Peyer's patch (tissue), 4 donors: ENCODE data around the gene HECTD4. TPM values are rescaled to one million over a fixed set of nuclear protein-coding genes. Genes with fewer than 3 reads are reported as not detected.
"Not testable (repeated sequence)": the region's sequence is repeated elsewhere in the genome, so short reads cannot be mapped to it uniquely, and the experiment has no call there.

ENCODE experiments used
- DNase-seq, 3 donors: peaks; one replicate each; pipeline ENCODE4 v3.0.0-alpha.2; 2017 to 2019
- H3K27ac ChIP-seq, 4 donors: fragments of 200-600 bp; sonication (generic); one replicate each; pipeline ENCODE4 v1.5.1; 2016 to 2019
- H3K27me3 ChIP-seq, 2 donors: fragments of 200-600 bp; sonication (generic); one replicate each; pipeline ENCODE4 v1.5.1; 2019
- H3K36me3 ChIP-seq, 3 donors: fragments of 200-600 bp; sonication (generic); one replicate each; pipeline ENCODE4 v1.5.1; 2016 to 2019
- H3K4me1 ChIP-seq, 4 donors: fragments of 200-600 bp; sonication (generic); one replicate each; pipeline ENCODE4 v1.5.1; 2016 to 2019
- H3K4me3 ChIP-seq, 4 donors: fragments of 200-600 bp; sonication (generic); 1 replicate in 3 of 4; 2 replicates in 1 of 4; pipeline ENCODE4 v1.5.1; 2016 to 2019; ENCODE audit warnings: mild to moderate bottlenecking in 1 of 4
- H3K9me3 ChIP-seq, 4 donors: fragments of 200-600 bp; sonication (generic); one replicate each; pipeline ENCODE4 v1.5.1; 2016 to 2019; ENCODE audit warnings: mild to moderate bottlenecking in 1 of 4
- POLR2A ChIP-seq, 2 donors: fragments of 450-650 bp; IDR thresholded peaks; one replicate each; pipeline ENCODE4 v1.5.1; 2017; ENCODE audit warnings: antibody characterized with exemption in 2 of 2, mild to moderate bottlenecking in 2 of 2, moderate library complexity in 2 of 2
- total RNA-seq, 4 donors: library from RNA; depleted of rRNA; stranded (reverse); fragments of >200 nt; gene quantifications; one replicate each; pipeline ENCODE4 v1.1.0, GENCODE V29; 2016
- TF ChIP-seq, protein P1 (sequence below), 6 experiments: fragments of 450-650 bp in 4 of 6; fragments of 200-600 bp in 2 of 6; sonication (generic) in 1 of 6; IDR thresholded peaks; one replicate each; pipeline ENCODE4 v1.5.1; 2017 to 2019; ENCODE audit warnings: antibody characterized with exemption in 6 of 6, mild to moderate bottlenecking in 3 of 6, moderate library complexity in 1 of 6

The HECTD4 gene
- total RNA-seq, 4 donors from 2014 or later = 49.9 to 118 (median 87.3) TPM

DNA sequence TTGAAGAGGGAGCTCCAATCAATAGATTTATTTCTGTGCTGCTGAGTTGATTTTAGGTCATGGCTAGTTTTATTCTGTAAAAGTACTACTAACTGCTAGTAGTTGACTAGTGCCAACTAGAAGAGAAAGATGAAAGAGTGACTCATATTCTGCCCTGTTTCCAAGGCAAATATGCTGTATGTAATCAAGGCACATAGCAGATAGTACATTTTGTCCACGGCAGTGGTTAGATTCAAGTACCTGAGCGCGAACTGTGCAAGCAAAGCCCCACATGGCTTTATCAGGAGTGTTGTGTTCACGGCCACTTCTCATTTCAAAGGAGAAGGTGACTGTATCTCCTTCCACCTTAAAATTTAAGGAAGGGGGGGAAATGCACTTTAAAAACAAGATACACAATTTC, 130.0 kb downstream of the HECTD4 start:
- DNase-seq = no peak
- peaks cover 0 to 83% (median 0%) of the 10 kb centered on the region in 3 donors for H3K36me3 ChIP-seq
- no peaks in the 10 kb centered on the region for H3K4me1 ChIP-seq
- H3K27ac ChIP-seq = no peak overlapping the region
- no peak overlapping the region for H3K4me3 ChIP-seq
- TF ChIP-seq POLR2A (IDR thresholded peaks at IDR 0.05) = no peak
- H3K27me3 ChIP-seq = no peaks in the 10 kb centered on the region
- H3K9me3 ChIP-seq = no peaks in the 10 kb centered on the region

DNA sequence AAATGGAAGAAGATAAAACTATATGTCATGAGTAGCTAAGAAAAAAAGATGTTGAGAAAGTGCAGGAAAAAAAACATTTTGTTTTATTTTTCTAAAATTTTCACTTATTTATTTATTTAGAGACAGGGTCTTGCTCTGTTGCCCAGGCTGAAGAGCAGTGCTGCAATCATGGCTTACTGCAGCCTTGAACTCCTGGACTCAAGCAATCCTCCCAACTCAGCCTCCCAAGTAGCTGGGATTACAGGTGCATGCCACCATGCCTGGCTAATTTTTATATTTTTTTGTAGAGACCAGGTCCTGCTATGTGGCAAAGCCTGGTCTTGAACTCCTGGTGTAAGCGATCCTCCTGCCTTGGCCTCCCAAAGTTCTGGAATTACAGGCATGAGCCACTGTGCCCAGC, 137.3 kb downstream of the HECTD4 start:
- peaks cover 0 to 91% (median 2%) of the 10 kb centered on the region in 3 donors for H3K36me3 ChIP-seq
- H3K9me3 ChIP-seq, DNase-seq, H3K27me3 ChIP-seq, H3K4me3 ChIP-seq, H3K4me1 ChIP-seq, H3K27ac ChIP-seq: not testable (repeated sequence)

GRCh38 chr12:112243255-112244110, 138.7 kb downstream of the HECTD4 start:
- Histone ChIP-seq H3K4me3 (no peak overlapping the region), H3K27me3 (no peaks in the 10 kb centered on the region), H3K27ac (no peak overlapping the region), H3K36me3 (peaks cover 0 to 94% (median 10%) of the 10 kb centered on the region in 3 donors), H3K4me1 (no peaks in the 10 kb centered on the region), H3K9me3 (no peaks in the 10 kb centered on the region)
- DNase-seq = no peak
- TF ChIP-seq, protein P1, sequence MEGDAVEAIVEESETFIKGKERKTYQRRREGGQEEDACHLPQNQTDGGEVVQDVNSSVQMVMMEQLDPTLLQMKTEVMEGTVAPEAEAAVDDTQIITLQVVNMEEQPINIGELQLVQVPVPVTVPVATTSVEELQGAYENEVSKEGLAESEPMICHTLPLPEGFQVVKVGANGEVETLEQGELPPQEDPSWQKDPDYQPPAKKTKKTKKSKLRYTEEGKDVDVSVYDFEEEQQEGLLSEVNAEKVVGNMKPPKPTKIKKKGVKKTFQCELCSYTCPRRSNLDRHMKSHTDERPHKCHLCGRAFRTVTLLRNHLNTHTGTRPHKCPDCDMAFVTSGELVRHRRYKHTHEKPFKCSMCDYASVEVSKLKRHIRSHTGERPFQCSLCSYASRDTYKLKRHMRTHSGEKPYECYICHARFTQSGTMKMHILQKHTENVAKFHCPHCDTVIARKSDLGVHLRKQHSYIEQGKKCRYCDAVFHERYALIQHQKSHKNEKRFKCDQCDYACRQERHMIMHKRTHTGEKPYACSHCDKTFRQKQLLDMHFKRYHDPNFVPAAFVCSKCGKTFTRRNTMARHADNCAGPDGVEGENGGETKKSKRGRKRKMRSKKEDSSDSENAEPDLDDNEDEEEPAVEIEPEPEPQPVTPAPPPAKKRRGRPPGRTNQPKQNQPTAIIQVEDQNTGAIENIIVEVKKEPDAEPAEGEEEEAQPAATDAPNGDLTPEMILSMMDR (IDR thresholded peaks at IDR 0.05) = no peak
- no peak for TF ChIP-seq POLR2A (IDR thresholded peaks at IDR 0.05)

- H3K4me3 ChIP-seq = no peak overlapping the region
- no peaks in the 10 kb centered on the region for H3K4me1 ChIP-seq
- no peaks in the 10 kb centered on the region for H3K27me3 ChIP-seq
- H3K27ac ChIP-seq = no peak overlapping the region
- H3K36me3 ChIP-seq = peaks cover 0 to 97% (median 10%) of the 10 kb centered on the region in 3 donors
- no peaks in the 10 kb centered on the region for H3K9me3 ChIP-seq
- DNase-seq = no peak
- TF ChIP-seq, protein P1 (IDR thresholded peaks at IDR 0.05) = no peak
- TF ChIP-seq POLR2A (IDR thresholded peaks at IDR 0.05) = no peak
These were observed 141.1 kb downstream of the HECTD4 start for GRCh38 chr12:112241176-112241575.

DNA sequence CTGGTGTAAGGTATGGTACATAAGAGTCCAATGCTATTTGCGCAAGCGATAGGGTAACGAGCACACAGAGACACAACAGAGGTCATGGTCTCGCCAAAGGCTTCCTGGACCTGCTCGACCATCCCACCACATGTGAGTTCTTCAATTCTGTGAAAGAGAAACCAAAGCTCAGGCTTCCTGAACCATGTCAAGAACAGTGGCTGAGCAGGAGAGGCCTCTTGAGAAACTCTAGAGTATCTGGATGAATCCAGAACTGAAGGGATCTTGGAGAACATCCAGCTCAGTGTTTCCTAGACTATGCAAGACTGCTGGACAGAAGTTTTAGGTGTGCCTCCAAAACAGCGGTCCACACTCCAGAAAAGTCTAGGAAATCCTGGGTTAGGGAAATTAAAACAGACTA, 142.3 kb downstream of the HECTD4 start:
- no peak overlapping the region for H3K27ac ChIP-seq
- H3K27me3 ChIP-seq = no peaks in the 10 kb centered on the region
- peaks cover 0 to 97% (median 10%) of the 10 kb centered on the region in 3 donors for H3K36me3 ChIP-seq
- H3K4me1 ChIP-seq = no peaks in the 10 kb centered on the region
- no peak overlapping the region for H3K4me3 ChIP-seq
- no peak for DNase-seq
- TF ChIP-seq POLR2A (IDR thresholded peaks at IDR 0.05) = no peak
- TF ChIP-seq, protein P1 (IDR thresholded peaks at IDR 0.05) = no peak
- H3K9me3 ChIP-seq = no peaks in the 10 kb centered on the region

GRCh38 chr12:112239020-112239419, 143.2 kb downstream of the HECTD4 start:
- no peaks in the 10 kb centered on the region for H3K27me3 ChIP-seq
- H3K27ac ChIP-seq = no peak overlapping the region
- H3K4me3 ChIP-seq = no peak overlapping the region
- no peaks in the 10 kb centered on the region for H3K4me1 ChIP-seq
- TF ChIP-seq POLR2A (IDR thresholded peaks at IDR 0.05) = no peak
- TF ChIP-seq, protein P1 (IDR thresholded peaks at IDR 0.05) = no peak
- no peak for DNase-seq
- no peaks in the 10 kb centered on the region for H3K9me3 ChIP-seq
- peaks cover 0 to 97% (median 10%) of the 10 kb centered on the region in 3 donors for H3K36me3 ChIP-seq
